GM12864 (cell line): ENCODE data around the gene GBP2.
A peak's percentile ranks its signal among the peaks of the same experiment; 100 is the strongest.

ENCODE experiments used
- DNase-seq: peaks from one replicate; pipeline ENCODE4 v3.0.0-alpha.2; 2011; ENCODE audit warnings: low read depth
- H3K4me3 ChIP-seq: 2 replicates; pipeline ENCODE4 v1.5.1; 2011; ENCODE audit warnings: mild to moderate bottlenecking, low read depth, low read length, control low read depth
- TF ChIP-seq, protein P1 (sequence below): IDR thresholded peaks from 2 replicates; pipeline ENCODE4 v1.5.1; 2011; ENCODE audit warnings: low read depth, mild to moderate bottlenecking, moderate library complexity, low read length, control low read depth, inconsistent platforms; ENCODE audit errors: missing control alignments

The GBP2 gene

GRCh38 chr1:89167590-89168230, 41.8 kb upstream of the GBP2 start:
- TF ChIP-seq, protein P1, sequence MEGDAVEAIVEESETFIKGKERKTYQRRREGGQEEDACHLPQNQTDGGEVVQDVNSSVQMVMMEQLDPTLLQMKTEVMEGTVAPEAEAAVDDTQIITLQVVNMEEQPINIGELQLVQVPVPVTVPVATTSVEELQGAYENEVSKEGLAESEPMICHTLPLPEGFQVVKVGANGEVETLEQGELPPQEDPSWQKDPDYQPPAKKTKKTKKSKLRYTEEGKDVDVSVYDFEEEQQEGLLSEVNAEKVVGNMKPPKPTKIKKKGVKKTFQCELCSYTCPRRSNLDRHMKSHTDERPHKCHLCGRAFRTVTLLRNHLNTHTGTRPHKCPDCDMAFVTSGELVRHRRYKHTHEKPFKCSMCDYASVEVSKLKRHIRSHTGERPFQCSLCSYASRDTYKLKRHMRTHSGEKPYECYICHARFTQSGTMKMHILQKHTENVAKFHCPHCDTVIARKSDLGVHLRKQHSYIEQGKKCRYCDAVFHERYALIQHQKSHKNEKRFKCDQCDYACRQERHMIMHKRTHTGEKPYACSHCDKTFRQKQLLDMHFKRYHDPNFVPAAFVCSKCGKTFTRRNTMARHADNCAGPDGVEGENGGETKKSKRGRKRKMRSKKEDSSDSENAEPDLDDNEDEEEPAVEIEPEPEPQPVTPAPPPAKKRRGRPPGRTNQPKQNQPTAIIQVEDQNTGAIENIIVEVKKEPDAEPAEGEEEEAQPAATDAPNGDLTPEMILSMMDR, result no peak
- no peak for DNase-seq
- no peak overlapping the region for H3K4me3 ChIP-seq

DNA sequence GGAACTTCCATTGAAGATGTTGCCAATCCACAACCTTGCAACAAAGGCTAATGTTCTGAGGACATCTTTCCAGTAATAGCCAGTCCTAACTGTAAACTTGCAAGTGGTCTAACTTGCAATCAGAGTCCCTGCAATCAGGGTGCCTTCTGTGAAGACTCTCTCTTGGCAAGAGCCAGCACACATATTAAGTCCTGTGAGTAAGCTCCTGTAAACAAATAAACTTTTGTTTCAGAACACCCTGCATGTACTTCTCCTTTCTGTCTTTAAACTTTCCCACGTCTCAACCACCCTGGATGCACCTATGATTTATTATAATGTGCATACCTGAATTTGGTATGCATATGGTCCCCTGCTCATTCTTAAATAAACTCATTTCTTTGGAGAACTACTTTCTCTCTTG, 40.8 kb upstream of the GBP2 start:
- no peak for DNase-seq
- TF ChIP-seq, protein P1, result no peak
- H3K4me3 ChIP-seq, result no peak overlapping the region

GRCh38 chr1:89165811-89166210, 39.9 kb upstream of the GBP2 start:
- no peak overlapping the region for H3K4me3 ChIP-seq
- DNase-seq, result no peak

DNA sequence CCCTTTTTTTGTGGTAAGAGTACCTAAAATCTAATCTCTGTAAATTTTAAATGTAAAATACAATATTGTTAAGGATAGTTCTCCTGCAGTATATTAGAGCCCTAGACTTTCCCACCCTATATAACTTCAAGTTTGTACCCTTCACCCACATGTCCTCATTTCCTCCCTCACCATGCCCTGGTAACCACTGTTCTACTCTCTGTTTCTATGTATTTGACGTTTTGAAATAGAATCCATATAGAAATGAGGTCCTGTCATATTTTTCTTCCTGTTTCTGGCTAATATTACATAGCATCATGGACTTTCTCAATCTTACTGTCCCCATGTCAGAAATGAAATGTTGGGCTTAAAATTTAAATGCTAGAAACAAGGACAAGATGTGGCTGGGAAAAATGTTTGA, 25.1 kb upstream of the GBP2 start:
- no peak overlapping the region for H3K4me3 ChIP-seq
- TF ChIP-seq, protein P1, result no peak
- DNase-seq, result no peak

More at GRCh38 chr1:89165811-89166210, 39.9 kb upstream of the GBP2 start:
- TF ChIP-seq, protein P1, result no peak

DNA sequence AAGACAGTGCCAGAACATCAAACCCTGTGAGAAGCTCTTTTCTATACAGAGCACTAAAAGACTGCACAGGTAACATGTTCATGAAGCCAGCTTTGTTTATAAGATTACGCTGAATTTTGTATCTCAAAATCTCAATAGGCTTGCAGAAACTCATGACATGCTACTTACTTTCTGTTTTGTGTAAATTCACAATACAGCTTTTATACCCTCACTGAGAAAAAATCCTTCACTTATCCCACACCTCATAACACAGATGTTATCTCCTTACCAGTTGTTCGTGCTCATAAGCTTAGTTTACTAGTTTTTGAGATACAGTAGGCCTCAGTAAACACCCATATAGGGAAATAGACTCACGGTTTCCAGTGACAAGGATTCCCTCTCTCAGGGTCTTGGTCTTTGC, 24.1 kb upstream of the GBP2 start:
- no peak for DNase-seq
- no peak overlapping the region for H3K4me3 ChIP-seq
- TF ChIP-seq, protein P1, result no peak

- TF ChIP-seq, protein P1, result peak; percentile 2
- no peak for DNase-seq
- no peak overlapping the region for H3K4me3 ChIP-seq
Measured at GRCh38 chr1:89149229-89149628, 23.3 kb upstream of the GBP2 start.

DNA sequence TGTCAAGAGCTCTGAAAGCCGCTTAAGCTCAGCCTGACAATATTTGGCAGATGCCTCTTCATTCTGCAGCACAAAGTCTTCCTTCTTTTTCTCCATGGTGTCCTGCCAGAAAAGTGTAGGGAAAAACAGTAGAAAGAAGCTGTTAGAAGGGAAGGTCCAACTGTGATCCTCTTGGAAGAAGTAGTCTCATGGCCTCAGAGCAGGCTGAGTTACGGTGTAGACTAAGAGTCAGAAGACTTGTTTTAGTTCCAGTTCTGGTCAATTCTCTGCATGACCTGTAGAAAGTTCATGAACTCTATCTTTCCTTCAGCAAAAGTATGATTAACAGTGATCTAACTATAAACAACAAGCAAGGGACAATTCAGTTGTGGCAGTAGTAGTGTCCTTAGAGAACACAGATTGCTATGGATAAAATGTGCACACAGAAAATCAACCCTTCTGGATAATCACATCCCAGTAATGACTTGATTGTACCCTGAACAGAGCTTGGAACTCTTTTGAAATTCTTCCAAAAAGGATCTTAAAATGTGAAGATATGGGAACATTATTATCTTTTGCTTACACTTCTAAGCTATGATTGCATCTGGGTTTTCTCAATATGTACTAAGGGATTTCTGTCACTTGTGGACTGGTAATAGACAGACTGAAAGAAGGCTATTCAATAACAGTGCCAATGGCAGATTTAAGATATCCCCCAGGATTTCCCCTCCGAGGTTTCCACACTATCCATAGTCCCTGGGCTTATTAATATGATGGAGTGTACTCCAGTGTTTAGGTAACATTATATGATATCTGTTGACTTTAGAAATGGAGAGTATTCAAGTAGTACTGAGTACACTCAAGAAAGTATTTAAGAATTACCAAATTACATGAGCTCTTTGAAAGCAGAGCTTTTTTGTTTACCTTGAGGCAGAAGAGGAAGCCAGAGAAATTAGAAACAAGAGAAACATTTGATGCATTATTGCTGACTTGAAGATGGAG, 22.1 kb upstream of the GBP2 start:
- TF ChIP-seq, protein P1, result no peak
- DNase-seq, result no peak
- no peak overlapping the region for H3K4me3 ChIP-seq
